SJCRH30 (cell line): Measurements from ENCODE around the gene MT1M. TPM values are rescaled to one million over a fixed set of nuclear protein-coding genes. Genes with fewer than 3 reads are reported as not detected.

Experiments used
- DNase-seq, 2 experiments: peaks; one replicate each; pipeline ENCODE4 v3.0.0-alpha.2; 2015 to 2020
- H3K27ac ChIP-seq: fragments of 250-450 bp; sonication (Bioruptor Pico); 2 replicates; pipeline ENCODE4 v1.5.1; 2020; ENCODE audit warnings: mild to moderate bottlenecking, moderate library complexity
- H3K27me3 ChIP-seq: fragments of 250-450 bp; sonication (Bioruptor Pico); 2 replicates; pipeline ENCODE4 v1.5.1; 2020; ENCODE audit warnings: mild to moderate bottlenecking, moderate library complexity
- H3K36me3 ChIP-seq: fragments of 250-450 bp; sonication (Bioruptor Pico); 2 replicates; pipeline ENCODE4 v1.5.1; 2020; ENCODE audit warnings: mild to moderate bottlenecking, moderate library complexity
- H3K4me1 ChIP-seq: fragments of 250-450 bp; sonication (Bioruptor Pico); 2 replicates; pipeline ENCODE4 v1.5.1; 2020; ENCODE audit warnings: mild to moderate bottlenecking, moderate library complexity
- H3K4me3 ChIP-seq: fragments of 250-450 bp; sonication (Bioruptor Pico); 2 replicates; pipeline ENCODE4 v1.5.1; 2020; ENCODE audit warnings: mild to moderate bottlenecking, moderate library complexity
- H3K9me3 ChIP-seq: fragments of 250-450 bp; sonication (Bioruptor Pico); replicated peaks from 2 replicates; pipeline ENCODE4 v1.5.1; 2020; ENCODE audit warnings: mild to moderate bottlenecking, moderate library complexity
- total RNA-seq: library from RNA; depleted of rRNA; stranded (reverse); fragments of >200 nt; shearing (Covaris generic); gene quantifications from 2 replicates; pipeline ENCODE4 v1.2.3, GENCODE V29; 2014; rRNA removed

MT1M gene
- total RNA-seq, 1 experiment from 2014 or later, result not detected

DNA sequence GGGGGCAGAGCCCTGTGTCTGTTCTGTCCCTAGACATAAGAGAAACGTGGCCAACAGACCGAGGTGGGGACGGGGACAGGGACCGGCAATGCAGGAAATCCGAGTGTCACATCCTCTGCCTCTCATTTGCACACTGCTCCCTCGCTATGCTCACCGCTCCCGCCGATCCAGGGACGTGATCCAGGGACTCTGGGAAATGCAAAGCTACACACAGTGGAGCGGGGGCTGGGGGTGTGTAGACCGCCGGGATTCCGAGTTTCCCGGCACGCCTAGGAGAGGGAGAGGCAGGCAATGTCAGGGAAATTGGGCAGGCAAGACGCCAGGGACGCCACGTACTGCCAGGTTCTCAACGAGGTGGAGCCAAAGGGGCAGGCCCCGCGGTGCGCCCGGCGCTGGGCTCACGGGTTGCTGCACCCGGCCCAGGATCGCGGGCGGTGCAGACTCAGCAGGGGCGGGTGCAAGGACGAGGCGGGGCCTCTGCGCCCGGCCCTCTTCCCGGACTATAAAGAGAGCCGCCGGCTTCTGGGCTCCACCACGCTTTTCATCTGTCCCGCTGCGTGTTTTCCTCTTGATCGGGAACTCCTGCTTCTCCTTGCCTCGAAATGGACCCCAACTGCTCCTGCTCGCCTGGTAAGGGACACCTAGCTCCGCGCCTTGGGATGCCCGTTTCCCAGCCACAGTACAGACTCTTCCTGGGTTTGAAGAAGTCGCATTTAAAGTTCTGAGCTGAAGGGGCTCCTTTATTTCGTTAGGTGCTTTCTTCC is 49.7 kb downstream of the MT1M start, which contains the start of gene MT1X:
MT1X (plus strand) TSS at position 532 of the 764 bp plus-strand sequence; CDS start at position 603, 71 bp downstream.
- peak within 1 kb of the TSS; percentile 70 for H3K4me3 ChIP-seq
- H3K27me3 ChIP-seq, result no peaks in the 10 kb centered on the region
- no peaks in the 10 kb centered on the region for H3K9me3 ChIP-seq
- no peaks in the 10 kb centered on the region for H3K36me3 ChIP-seq
- DNase-seq, result peak; percentile 86 to 95
- peak within 1 kb of the TSS; percentile 35 for H3K27ac ChIP-seq
- H3K4me1 ChIP-seq, result peaks cover 8% of the 10 kb centered on the region

DNA sequence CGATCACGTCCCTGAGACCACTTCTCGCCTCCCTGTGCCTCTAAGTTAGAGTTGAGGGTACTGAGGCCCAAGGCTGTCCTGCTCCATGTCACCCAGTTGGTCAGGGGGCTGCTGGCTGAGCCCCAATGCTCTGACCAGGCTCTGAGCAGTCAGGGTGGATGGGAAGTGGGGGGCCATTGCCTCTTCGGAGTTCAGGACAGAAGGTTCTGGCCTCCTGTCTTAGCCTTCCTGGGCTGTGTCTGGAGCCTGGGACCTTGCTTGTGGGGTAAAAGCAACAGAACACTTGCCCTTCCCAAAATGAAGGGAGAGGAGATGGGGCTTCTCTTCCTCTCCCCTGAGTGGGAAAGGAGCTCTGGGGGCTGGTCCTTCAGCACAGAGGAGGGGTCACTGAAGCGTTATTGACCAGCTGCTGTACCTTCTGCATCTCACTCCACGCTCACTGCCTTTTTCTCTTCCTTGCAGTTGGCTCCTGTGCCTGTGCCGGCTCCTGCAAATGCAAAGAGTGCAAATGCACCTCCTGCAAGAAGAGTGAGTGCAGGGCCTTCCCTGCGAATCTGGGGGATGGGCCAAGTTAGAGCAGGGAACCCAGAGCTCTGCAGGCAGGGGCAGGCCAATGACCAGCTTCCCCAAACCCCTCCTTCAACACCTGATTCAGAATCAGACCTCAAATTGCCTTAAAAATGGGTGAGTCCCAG is 50.4 kb downstream of the MT1M start:
- peak overlapping the region; percentile 35 for H3K27ac ChIP-seq

More for the DNA sequence above, 50.4 kb downstream of the MT1M start:
- Histone ChIP-seq H3K4me3 (peak overlapping the region; percentile 70), H3K4me1 (peaks cover 8% of the 10 kb centered on the region), H3K9me3 (no peaks in the 10 kb centered on the region), H3K27me3 (no peaks in the 10 kb centered on the region), H3K36me3 (no peaks in the 10 kb centered on the region)
- DNase-seq, result no peak

Other genes with a start within 250 kb of the MT1M start
- 140 TPM in 2 replicates for gene AMFR, start 207.1 kb upstream of the MT1M start, total RNA-seq
- gene NUDT21, start 181.3 kb upstream of the MT1M start, total RNA-seq, result 243 and 262 TPM in 2 replicates
- gene OGFOD1, start 181.1 kb upstream of the MT1M start, total RNA-seq, result 150 and 179 TPM in 2 replicates
- gene BBS2, start 112.6 kb upstream of the MT1M start, total RNA-seq, result 10.9 and 11.7 TPM in 2 replicates
- gene MT4, start 67.6 kb upstream of the MT1M start, total RNA-seq, result not detected in 2 replicates
- not detected in 2 replicates for gene MT3, start 43.1 kb upstream of the MT1M start, total RNA-seq
- gene MT2A, start 24.1 kb upstream of the MT1M start, total RNA-seq, result 144 and 163 TPM in 2 replicates
- gene MT1E, start 6.9 kb upstream of the MT1M start, total RNA-seq, result not detected in 2 replicates
- gene MT1A, start 6.0 kb downstream of the MT1M start, total RNA-seq, result not detected in 2 replicates
- not detected in 2 replicates for gene MT1B, start 19.2 kb downstream of the MT1M start, total RNA-seq
- gene MT1F, start 25.3 kb downstream of the MT1M start, total RNA-seq, result not detected in 2 replicates
- gene MT1G, start 35.4 kb downstream of the MT1M start, total RNA-seq, result not detected in 2 replicates
- gene MT1H, start 37.2 kb downstream of the MT1M start, total RNA-seq, result not detected in 2 replicates
- gene MT1X, start 49.8 kb downstream of the MT1M start, total RNA-seq, result 95.4 and 97.1 TPM in 2 replicates
- gene NUP93, start 97.5 kb downstream of the MT1M start, total RNA-seq, result 194 and 201 TPM in 2 replicates
- gene SLC12A3, start 232.5 kb downstream of the MT1M start, total RNA-seq, result not detected in 2 replicates